HepG2 (cell line): Measurements from ENCODE around the gene YIPF4. TPM values are rescaled to one million over a fixed set of nuclear protein-coding genes. Genes with fewer than 3 reads are reported as not detected.

ENCODE experiments used
- ESRRA ChIP-seq: sonication (generic); formaldehyde crosslinking; IDR thresholded peaks from 2 replicates; pipeline ENCODE4 v1.5.1; 2020; ENCODE audit warnings: mild to moderate bottlenecking, low read depth, missing genetic modification reagents
- FOXM1 ChIP-seq: sonication (generic); formaldehyde crosslinking; IDR thresholded peaks from 2 replicates; pipeline ENCODE4 v1.5.0; 2020; ENCODE audit warnings: missing genetic modification reagents
- GATA4 ChIP-seq: sonication (generic); IDR thresholded peaks from 2 replicates; pipeline ENCODE4 v1.6.1; 2016; ENCODE audit warnings: antibody characterized with exemption, low read depth, borderline replicate concordance
- HCFC1 ChIP-seq: fragments of 150-350 bp; IDR thresholded peaks from 2 replicates; pipeline ENCODE4 v1.6.1; 2014; ENCODE audit warnings: low read depth, low read length
- KDM6A ChIP-seq: IDR thresholded peaks from 2 replicates; pipeline ENCODE4 v1.6.1; 2016; ENCODE audit warnings: low read depth
- KLF13 ChIP-seq: sonication (generic); formaldehyde crosslinking; IDR thresholded peaks from 2 replicates; pipeline ENCODE4 v1.4.0; 2020; ENCODE audit warnings: mild to moderate bottlenecking, missing genetic modification reagents
- NCOA5 ChIP-seq: sonication (generic); formaldehyde crosslinking; IDR thresholded peaks from 2 replicates; pipeline ENCODE4 v1.4.0; 2020; ENCODE audit warnings: missing genetic modification reagents
- PLRG1 ChIP-seq: fragments of 450-650 bp; conservative IDR thresholded peaks from 2 replicates; pipeline ENCODE4 v1.6.1; 2016
- RFX3 ChIP-seq: IDR thresholded peaks from 2 replicates; pipeline ENCODE4 v1.6.1; 2016; ENCODE audit warnings: missing biosample characterization, missing genetic modification reagents
- SNAPC2 ChIP-seq: sonication (generic); formaldehyde crosslinking; IDR thresholded peaks from 2 replicates; pipeline ENCODE4 v1.8.1; 2022; ENCODE audit warnings: mild to moderate bottlenecking, missing genetic modification reagents
- SPEN ChIP-seq: sonication (generic); formaldehyde crosslinking; IDR thresholded peaks from 2 replicates; pipeline ENCODE4 v1.5.1; 2020; ENCODE audit warnings: low read depth, mild to moderate bottlenecking, missing genetic modification reagents
- SRSF9 ChIP-seq: fragments of 200-400 bp; formaldehyde crosslinking; IDR thresholded peaks from 2 replicates; pipeline ENCODE4 v1.6.1; 2018; ENCODE audit warnings: borderline replicate concordance, mild to moderate bottlenecking, low read depth, low read length; ENCODE audit not compliant: insufficient read depth, poor library complexity, severe bottlenecking
- TCF7L2 ChIP-seq: IDR thresholded peaks from 2 replicates; pipeline ENCODE4 v1.6.1; 2011; ENCODE audit warnings: mild to moderate bottlenecking, low read depth, low read length, moderate library complexity
- TGIF2 ChIP-seq: IDR thresholded peaks from 2 replicates; pipeline ENCODE4 v1.6.1; 2016; ENCODE audit warnings: control low read depth, missing compliant biosample characterization
- ZNF557 ChIP-seq: sonication (generic); formaldehyde crosslinking; IDR thresholded peaks from 2 replicates; pipeline ENCODE4 v1.4.0; 2020; ENCODE audit warnings: missing genetic modification reagents
- ZNF672 ChIP-seq: sonication (generic); formaldehyde crosslinking; IDR thresholded peaks from 2 replicates; pipeline ENCODE4 v1.8.1; 2022; ENCODE audit warnings: missing genetic modification reagents
- ZNF883 ChIP-seq: sonication (generic); formaldehyde crosslinking; IDR thresholded peaks from 2 replicates; pipeline ENCODE4 v1.5.1; 2020; ENCODE audit warnings: mild to moderate bottlenecking, missing genetic modification reagents; ENCODE audit errors: not compliant biosample characterization
- polyA plus RNA-seq, 8 experiments: library from polyadenylated mRNA; depleted of rRNA in 3 of 8; stranded (reverse) in 7 of 8; unstranded in 1 of 8; fragments of >200 nt; fragmentation: Illumina TruSeq in 4 of 8; extraction: Trizol in 4 of 8; gene quantifications; 2 replicates each; pipeline versions ENCODE4 v1.2.1 to v1.2.3, GENCODE V29; 2011 to 2016; ENCODE audit warnings: low read depth in 4 of 8, missing spikeins in 1 of 8, mixed read lengths in 1 of 8; ENCODE audit not compliant: insufficient read depth in 1 of 8
- total RNA-seq, 5 experiments: library from RNA; depleted of rRNA; stranded (reverse); fragments of >200 nt; fragmentation: Illumina TruSeq; extraction: Trizol; gene quantifications; 2 replicates each; pipeline ENCODE4 v1.2.3, GENCODE V29; 2016; ENCODE audit warnings: low read depth in 1 of 5
- TF ChIP-seq, protein P1 (sequence below): sonication (generic); formaldehyde crosslinking; conservative IDR thresholded peaks from 2 replicates; pipeline ENCODE4 v1.8.0; 2022; ENCODE audit warnings: low read depth, missing genetic modification reagents
- TF ChIP-seq, protein P2 (sequence below): sonication (generic); formaldehyde crosslinking; IDR thresholded peaks from 2 replicates; pipeline ENCODE4 v1.8.0; 2023; ENCODE audit warnings: mild to moderate bottlenecking, missing genetic modification reagents
- TF ChIP-seq, protein P3 (sequence below): sonication (generic); formaldehyde crosslinking; IDR thresholded peaks from 2 replicates; pipeline ENCODE4 v1.8.1; 2023; ENCODE audit warnings: mild to moderate bottlenecking, inconsistent platforms, moderate library complexity, missing genetic modification reagents, borderline replicate concordance
- TF ChIP-seq, protein P4 (sequence below): sonication (generic); formaldehyde crosslinking; conservative IDR thresholded peaks from 2 replicates; pipeline ENCODE4 v1.4.0; 2020; ENCODE audit warnings: mild to moderate bottlenecking, missing genetic modification reagents, moderate library complexity
- TF ChIP-seq, protein P5 (sequence below): sonication (generic); formaldehyde crosslinking; IDR thresholded peaks from 2 replicates; pipeline ENCODE4 v1.4.0; 2020; ENCODE audit warnings: missing genetic modification reagents

YIPF4 gene
- total and polyA plus RNA-seq, 2 of the 13 experiments (the other 11 are each of a cell fraction or from before 2014, with no cell fraction given), result 19.0 to 43.9 TPM

DNA sequence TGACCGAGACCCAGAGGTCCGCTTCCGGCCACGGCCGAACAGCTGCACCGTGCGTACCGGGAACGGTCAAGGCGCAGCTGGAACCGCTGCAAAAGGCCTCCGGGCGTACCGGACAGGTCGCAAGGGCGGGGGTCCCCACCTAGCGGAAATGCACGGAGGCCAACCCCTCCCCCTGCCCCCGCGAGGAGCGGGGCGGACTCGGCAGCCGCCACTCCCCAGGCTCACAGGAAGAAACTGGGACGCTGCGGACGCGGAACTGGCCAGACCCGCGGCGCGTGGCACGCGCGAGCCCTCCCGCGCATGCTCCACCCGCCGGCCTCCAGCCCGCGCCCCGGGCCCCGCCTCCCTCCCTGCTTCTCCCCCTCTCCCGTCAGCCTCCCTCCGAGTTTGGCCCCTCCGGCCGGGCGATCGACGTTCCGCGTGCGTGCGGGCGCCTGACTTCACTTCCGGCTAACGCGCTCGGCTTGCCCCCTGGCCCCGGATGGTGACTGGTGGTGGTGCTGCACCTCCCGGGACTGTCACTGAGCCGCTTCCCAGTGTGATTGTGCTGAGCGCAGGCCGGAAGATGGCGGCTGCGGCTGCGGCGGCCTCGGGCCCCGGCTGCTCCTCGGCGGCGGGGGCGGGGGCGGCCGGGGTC, 79.1 kb downstream of the YIPF4 start, which contains the start of gene BIRC6 (continued):
- TF ChIP-seq, protein P1, sequence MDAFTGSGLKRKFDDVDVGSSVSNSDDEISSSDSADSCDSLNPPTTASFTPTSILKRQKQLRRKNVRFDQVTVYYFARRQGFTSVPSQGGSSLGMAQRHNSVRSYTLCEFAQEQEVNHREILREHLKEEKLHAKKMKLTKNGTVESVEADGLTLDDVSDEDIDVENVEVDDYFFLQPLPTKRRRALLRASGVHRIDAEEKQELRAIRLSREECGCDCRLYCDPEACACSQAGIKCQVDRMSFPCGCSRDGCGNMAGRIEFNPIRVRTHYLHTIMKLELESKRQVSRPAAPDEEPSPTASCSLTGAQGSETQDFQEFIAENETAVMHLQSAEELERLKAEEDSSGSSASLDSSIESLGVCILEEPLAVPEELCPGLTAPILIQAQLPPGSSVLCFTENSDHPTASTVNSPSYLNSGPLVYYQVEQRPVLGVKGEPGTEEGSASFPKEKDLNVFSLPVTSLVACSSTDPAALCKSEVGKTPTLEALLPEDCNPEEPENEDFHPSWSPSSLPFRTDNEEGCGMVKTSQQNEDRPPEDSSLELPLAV (CRISPR knock-in tag), result peak; percentile 98
- TF ChIP-seq, protein P2, sequence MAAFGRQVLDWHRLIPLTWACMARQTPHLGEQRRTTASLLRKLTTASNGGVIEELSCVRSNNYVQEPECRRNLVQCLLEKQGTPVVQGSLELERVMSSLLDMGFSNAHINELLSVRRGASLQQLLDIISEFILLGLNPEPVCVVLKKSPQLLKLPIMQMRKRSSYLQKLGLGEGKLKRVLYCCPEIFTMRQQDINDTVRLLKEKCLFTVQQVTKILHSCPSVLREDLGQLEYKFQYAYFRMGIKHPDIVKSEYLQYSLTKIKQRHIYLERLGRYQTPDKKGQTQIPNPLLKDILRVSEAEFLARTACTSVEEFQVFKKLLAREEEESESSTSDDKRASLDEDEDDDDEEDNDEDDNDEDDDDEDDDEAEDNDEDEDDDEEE, result no peak; the same call in 1 of the 2 replicates
- TF ChIP-seq PLRG1, result no peak
- peak; percentile 49 for TF ChIP-seq KLF13 (CRISPR knock-in tag)
- TF ChIP-seq ZNF883 (CRISPR knock-in tag), result peak; percentile 96
- TF ChIP-seq GATA4, result peak; percentile 77
- no peak for TF ChIP-seq TCF7L2
- TF ChIP-seq, protein P3, sequence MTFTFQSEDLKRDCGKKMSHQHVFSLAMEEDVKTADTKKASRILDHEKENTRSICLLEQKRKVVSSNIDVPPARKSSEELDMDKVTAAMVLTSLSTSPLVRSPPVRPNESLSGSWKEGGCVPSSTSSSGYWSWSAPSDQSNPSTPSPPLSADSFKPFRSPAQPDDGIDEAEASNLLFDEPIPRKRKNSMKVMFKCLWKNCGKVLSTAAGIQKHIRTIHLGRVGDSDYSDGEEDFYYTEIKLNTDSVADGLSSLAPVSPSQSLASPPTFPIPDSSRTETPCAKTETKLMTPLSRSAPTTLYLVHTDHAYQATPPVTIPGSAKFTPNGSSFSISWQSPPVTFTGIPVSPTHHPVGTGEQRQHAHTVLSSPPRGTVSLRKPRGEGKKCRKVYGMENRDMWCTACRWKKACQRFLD (CRISPR knock-in tag), result no peak; the same call in 1 of the 2 replicates
- peak; percentile 70; the same call in 1 of the 2 replicates for TF ChIP-seq FOXM1 (CRISPR knock-in tag)
- TF ChIP-seq, protein P4, sequence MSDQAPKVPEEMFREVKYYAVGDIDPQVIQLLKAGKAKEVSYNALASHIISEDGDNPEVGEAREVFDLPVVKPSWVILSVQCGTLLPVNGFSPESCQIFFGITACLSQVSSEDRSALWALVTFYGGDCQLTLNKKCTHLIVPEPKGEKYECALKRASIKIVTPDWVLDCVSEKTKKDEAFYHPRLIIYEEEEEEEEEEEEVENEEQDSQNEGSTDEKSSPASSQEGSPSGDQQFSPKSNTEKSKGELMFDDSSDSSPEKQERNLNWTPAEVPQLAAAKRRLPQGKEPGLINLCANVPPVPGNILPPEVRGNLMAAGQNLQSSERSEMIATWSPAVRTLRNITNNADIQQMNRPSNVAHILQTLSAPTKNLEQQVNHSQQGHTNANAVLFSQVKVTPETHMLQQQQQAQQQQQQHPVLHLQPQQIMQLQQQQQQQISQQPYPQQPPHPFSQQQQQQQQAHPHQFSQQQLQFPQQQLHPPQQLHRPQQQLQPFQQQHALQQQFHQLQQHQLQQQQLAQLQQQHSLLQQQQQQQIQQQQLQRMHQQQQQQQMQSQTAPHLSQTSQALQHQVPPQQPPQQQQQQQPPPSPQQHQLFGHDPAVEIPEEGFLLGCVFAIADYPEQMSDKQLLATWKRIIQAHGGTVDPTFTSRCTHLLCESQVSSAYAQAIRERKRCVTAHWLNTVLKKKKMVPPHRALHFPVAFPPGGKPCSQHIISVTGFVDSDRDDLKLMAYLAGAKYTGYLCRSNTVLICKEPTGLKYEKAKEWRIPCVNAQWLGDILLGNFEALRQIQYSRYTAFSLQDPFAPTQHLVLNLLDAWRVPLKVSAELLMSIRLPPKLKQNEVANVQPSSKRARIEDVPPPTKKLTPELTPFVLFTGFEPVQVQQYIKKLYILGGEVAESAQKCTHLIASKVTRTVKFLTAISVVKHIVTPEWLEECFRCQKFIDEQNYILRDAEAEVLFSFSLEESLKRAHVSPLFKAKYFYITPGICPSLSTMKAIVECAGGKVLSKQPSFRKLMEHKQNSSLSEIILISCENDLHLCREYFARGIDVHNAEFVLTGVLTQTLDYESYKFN, result peak; percentile 82
- peak; percentile 61; the same call in 1 of the 2 replicates for TF ChIP-seq HCFC1
- no peak for TF ChIP-seq NCOA5 (CRISPR knock-in tag)
- no peak for TF ChIP-seq RFX3 (CRISPR knock-in tag)
- TF ChIP-seq, protein P5, sequence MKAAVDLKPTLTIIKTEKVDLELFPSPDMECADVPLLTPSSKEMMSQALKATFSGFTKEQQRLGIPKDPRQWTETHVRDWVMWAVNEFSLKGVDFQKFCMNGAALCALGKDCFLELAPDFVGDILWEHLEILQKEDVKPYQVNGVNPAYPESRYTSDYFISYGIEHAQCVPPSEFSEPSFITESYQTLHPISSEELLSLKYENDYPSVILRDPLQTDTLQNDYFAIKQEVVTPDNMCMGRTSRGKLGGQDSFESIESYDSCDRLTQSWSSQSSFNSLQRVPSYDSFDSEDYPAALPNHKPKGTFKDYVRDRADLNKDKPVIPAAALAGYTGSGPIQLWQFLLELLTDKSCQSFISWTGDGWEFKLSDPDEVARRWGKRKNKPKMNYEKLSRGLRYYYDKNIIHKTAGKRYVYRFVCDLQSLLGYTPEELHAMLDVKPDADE, result peak; percentile 83; the same call in 1 of the 2 replicates
- peak; percentile 90; the same call in 1 of the 2 replicates for TF ChIP-seq ZNF672 (CRISPR knock-in tag)
- TF ChIP-seq TGIF2 (CRISPR knock-in tag), result peak; percentile 91
- no peak for TF ChIP-seq SRSF9
- peak; percentile 81 for TF ChIP-seq SNAPC2
- TF ChIP-seq KDM6A, result no peak
- TF ChIP-seq ZNF557, result peak; percentile 89
- TF ChIP-seq ESRRA (CRISPR knock-in tag), result peak; percentile 89
- peak; percentile 97 for TF ChIP-seq SPEN (CRISPR knock-in tag)
